A549 (cell line): ENCODE results near the gene TMEM129.

Experiments used
- CEBPB ChIP-seq, 2 experiments: fragments of >200 bp in 1 of 2; sonication (Bioruptor Twin) in 1 of 2; formaldehyde crosslinking in 1 of 2; IDR thresholded peaks; 2 replicates each; pipeline ENCODE4 v1.6.1; 2012 to 2016
- CTCF ChIP-seq: fragments of >200 bp; sonication (Bioruptor Twin); formaldehyde crosslinking; IDR thresholded peaks from 3 replicates; pipeline ENCODE4 v1.5.1; 2016
- HEYL ChIP-seq: fragments of 250-450 bp; sonication (Bioruptor Pico); IDR thresholded peaks from 2 replicates; pipeline ENCODE4 v1.8.0; 2021; ENCODE audit warnings: mild to moderate bottlenecking, moderate library complexity
- MAFK ChIP-seq: fragments of 450-650 bp; IDR thresholded peaks from 2 replicates; pipeline ENCODE4 v1.6.1; 2014; ENCODE audit not compliant: partially characterized antibody
- TP53 ChIP-seq: fragments of 250-450 bp; sonication (Bioruptor Pico); IDR thresholded peaks from 2 replicates; pipeline ENCODE4 v1.5.0; 2021; ENCODE audit warnings: mild to moderate bottlenecking, moderate library complexity
- ZNF302 ChIP-seq: fragments of 250-450 bp; sonication (Bioruptor Pico); IDR thresholded peaks from 2 replicates; pipeline ENCODE4 v1.9.0; 2021; ENCODE audit warnings: inconsistent platforms, mild to moderate bottlenecking, moderate library complexity
- TF ChIP-seq, protein P1 (sequence below): fragments of 450-650 bp; IDR thresholded peaks from 2 replicates; pipeline ENCODE4 v1.6.1; 2014; ENCODE audit warnings: antibody characterized with exemption

DNA sequence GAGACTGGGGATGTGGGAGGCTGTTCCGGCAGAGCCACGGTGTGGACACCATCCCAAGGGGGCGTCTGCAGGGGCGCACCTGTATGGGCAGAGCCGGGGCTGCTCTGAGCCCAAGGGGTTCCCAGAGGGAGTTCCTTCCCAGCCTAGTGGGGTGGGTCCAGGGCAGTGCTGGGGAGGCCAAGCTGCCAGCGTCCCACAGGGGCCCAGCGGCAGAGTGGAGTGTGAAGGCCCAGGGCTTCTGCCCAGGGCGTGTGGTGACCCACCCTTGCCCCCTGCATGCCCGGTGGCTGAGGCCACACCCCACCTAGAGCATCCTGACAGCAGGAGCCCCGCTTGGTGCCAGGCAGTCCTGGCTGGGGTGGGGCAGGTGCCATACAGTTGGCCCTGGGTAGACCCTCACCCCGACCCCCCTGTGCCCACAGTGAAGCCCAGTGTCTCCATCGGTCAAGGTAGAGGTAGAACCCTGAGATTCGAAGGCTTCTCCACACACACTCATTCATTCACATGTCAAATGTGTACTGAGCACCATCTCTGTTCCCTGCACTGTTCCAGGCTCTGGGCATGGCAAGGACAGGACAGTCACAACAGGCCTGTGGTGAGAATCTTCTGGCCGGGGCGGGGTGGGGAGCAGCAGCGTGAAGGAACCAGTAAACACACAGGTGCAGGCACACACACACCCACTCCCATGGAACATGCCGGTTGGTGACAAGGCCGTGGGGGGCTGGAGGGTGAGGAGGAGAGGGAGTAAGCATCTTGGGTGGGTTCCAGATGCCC lies 29.4 kb upstream of the TMEM129 start:
- TF ChIP-seq HEYL (CRISPR knock-in tag), result no peak
- TF ChIP-seq CEBPB (IDR thresholded peaks at IDR 0.05), result no peak
- TF ChIP-seq ZNF302, result no peak
- TF ChIP-seq, protein P1, sequence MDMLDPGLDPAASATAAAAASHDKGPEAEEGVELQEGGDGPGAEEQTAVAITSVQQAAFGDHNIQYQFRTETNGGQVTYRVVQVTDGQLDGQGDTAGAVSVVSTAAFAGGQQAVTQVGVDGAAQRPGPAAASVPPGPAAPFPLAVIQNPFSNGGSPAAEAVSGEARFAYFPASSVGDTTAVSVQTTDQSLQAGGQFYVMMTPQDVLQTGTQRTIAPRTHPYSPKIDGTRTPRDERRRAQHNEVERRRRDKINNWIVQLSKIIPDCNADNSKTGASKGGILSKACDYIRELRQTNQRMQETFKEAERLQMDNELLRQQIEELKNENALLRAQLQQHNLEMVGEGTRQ, result no peak
- TF ChIP-seq CTCF, result no peak
- TF ChIP-seq TP53 (CRISPR knock-in tag), result no peak
- TF ChIP-seq MAFK, result no peak
